Central memory CD8-positive, alpha-beta T cell (primary cell): ENCODE results near the gene GRAMD1B.

Experiments used
- ATAC-seq: fragments of 150-1000 bp; cut with Tn5 transposase; replicated peaks from 2 replicates; pipeline ENCODE4 v1.10.0; 2022; ENCODE audit warnings: mild to moderate bottlenecking, moderate FRiP score, moderate number of reproducible peaks; ENCODE audit not compliant: poor library complexity, severe bottlenecking; ENCODE audit errors: extremely low read depth
- DNase-seq, 2 donors: peaks; one replicate each; pipeline ENCODE4 v3.0.0; 2021; ENCODE audit warnings: low spot score in 2 of 2
- H3K27ac Mint-ChIP-seq: one replicate; pipeline ENCODE4 v1.8.0; 2022; ENCODE audit warnings: low read depth, mild to moderate bottlenecking, moderate library complexity, mixed read lengths
- H3K27me3 Mint-ChIP-seq: one replicate; pipeline ENCODE4 v1.8.0; 2022; ENCODE audit warnings: mixed read lengths
- H3K36me3 Mint-ChIP-seq: one replicate; pipeline ENCODE4 v1.8.0; 2022; ENCODE audit warnings: mild to moderate bottlenecking, moderate library complexity, mixed read lengths; ENCODE audit not compliant: insufficient read depth
- H3K4me1 Mint-ChIP-seq: one replicate; pipeline ENCODE4 v1.8.0; 2022; ENCODE audit warnings: mixed read lengths
- H3K4me3 Mint-ChIP-seq: one replicate; pipeline ENCODE4 v1.8.0; 2022; ENCODE audit warnings: mild to moderate bottlenecking, moderate library complexity, mixed read lengths
- H3K9me3 Mint-ChIP-seq: one replicate; pipeline ENCODE4 v1.8.0; 2022; ENCODE audit warnings: mixed read lengths

Gene GRAMD1B

GRCh38 chr11:123429913-123430720 is at the start of gene GRAMD1B:
Gene GRAMD1B (plus strand): TSS chr11:123430269. CDS start chr11:123430793, 524 bp downstream.
- H3K4me3 Mint-ChIP-seq, result peak within 1 kb of the TSS; percentile 81
- peaks cover 26% of the 10 kb centered on the region for H3K4me1 Mint-ChIP-seq
- ATAC-seq (peak; percentile 78), DNase-seq (peak; percentile 51 to 65)
- H3K27me3 Mint-ChIP-seq, result peaks cover 18% of the 10 kb centered on the region
- no peaks in the 10 kb centered on the region for H3K9me3 Mint-ChIP-seq
- peak within 1 kb of the TSS; percentile 91 for H3K27ac Mint-ChIP-seq
- H3K36me3 Mint-ChIP-seq, result peaks cover 6% of the 10 kb centered on the region

- ATAC-seq, result no peak
- Mint-ChIP-seq H3K27me3 (no peaks in the 10 kb centered on the region), H3K4me3 (no peak overlapping the region), H3K9me3 (no peaks in the 10 kb centered on the region), H3K27ac (peak overlapping the region; percentile 50), H3K36me3 (no peaks in the 10 kb centered on the region), H3K4me1 (peaks cover 7% of the 10 kb centered on the region)
- no peak for DNase-seq
These were observed 48.9 kb upstream of the GRAMD1B start for GRCh38 chr11:123381149-123381548.

DNA sequence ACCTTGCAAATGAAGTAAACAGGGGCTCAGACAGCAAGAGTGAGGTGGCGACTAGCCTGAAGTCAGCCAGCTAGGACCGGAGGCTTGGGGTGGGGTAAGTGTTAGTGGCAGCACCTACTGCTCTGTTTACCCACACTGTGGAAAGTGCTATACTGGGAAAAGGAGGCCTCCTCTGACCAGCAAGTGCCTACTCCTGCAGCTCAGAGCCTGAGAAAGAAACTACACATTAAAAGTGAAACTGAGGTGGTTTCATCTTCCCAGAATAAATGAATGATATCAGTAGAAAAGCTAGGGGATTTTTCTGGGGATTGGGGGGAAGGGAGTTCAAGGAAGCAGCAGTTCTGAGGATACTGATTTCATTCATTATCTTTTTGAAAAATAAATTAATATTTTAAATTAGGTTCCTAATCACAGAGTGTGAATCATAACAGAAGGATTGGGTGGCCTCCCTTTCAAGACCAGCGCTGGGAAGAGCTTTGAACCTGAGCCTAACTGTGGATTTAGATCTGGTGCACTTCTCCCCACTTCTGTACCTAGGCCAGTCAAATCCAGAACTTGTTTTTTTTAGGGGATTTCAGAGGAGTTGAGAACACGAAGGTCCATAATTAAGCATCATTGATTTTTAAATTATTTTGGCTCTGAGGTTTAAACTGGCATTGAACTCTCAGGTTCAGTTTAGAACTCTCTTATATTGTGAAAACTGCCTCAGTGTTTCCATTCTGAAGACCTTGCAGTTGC is 48.1 kb upstream of the GRAMD1B start:
- DNase-seq (no peak), ATAC-seq (peak; percentile 43)
- Mint-ChIP-seq H3K36me3 (no peaks in the 10 kb centered on the region), H3K27me3 (no peaks in the 10 kb centered on the region), H3K4me3 (no peak overlapping the region), H3K27ac (peak overlapping the region; percentile 19), H3K9me3 (no peaks in the 10 kb centered on the region), H3K4me1 (peaks cover 7% of the 10 kb centered on the region)

DNA sequence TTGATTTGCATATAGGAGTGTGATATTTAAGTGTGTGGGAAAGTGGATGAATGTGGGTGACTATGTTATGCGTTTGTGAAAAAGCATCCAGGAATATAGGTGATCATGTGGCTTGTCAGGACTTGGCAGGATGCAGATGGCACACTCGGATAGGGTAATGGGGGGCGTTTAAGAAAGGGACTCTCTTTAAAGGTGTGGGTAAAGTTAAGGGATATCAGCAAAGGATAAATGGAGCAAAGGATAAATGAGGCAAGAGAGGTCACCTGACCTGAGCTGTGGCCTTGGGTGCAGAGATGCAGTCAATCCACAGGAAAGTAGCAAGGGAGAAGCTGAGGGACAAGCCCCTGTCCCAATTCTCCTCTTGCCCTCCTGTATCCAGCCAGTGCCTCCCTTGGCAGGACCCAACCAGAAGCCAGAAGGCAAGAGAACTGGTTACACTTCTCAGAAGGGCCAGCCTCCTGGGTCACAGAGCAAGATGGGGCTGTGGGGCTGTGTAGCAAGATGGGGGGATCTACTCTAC is 47.5 kb upstream of the GRAMD1B start:
- no peak for ATAC-seq

DNA sequence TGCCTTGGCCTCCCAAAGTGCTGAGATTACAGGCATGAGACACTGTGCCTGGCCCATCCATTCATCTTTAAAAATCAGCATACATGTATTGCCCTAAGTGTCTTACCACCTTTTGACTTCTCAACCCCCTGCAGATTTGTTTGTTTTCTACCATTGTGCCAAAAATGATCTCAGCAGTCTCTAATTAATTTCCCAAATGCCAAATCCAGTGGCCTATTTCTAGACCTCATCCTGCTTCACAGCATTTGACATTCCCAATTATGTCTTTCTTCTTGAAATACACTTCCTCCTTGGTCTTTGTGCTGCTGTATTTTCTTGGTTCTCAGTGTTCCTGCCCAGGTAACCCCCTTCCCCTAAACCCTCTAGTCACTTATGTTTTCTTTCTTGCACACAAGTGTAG is 46.0 kb upstream of the GRAMD1B start:
- H3K36me3 Mint-ChIP-seq, result no peaks in the 10 kb centered on the region
- H3K4me1 Mint-ChIP-seq, result peaks cover 7% of the 10 kb centered on the region
- no peak for DNase-seq
- ATAC-seq, result no peak
- no peak overlapping the region for H3K27ac Mint-ChIP-seq
- H3K9me3 Mint-ChIP-seq, result no peaks in the 10 kb centered on the region
- H3K27me3 Mint-ChIP-seq, result no peaks in the 10 kb centered on the region
- no peak overlapping the region for H3K4me3 Mint-ChIP-seq

More for the DNA sequence above, 47.5 kb upstream of the GRAMD1B start:
- Mint-ChIP-seq H3K4me3 (no peak overlapping the region), H3K4me1 (peaks cover 7% of the 10 kb centered on the region), H3K27ac (no peak overlapping the region), H3K9me3 (no peaks in the 10 kb centered on the region), H3K27me3 (no peaks in the 10 kb centered on the region), H3K36me3 (no peaks in the 10 kb centered on the region)
- DNase-seq, result no peak

DNA sequence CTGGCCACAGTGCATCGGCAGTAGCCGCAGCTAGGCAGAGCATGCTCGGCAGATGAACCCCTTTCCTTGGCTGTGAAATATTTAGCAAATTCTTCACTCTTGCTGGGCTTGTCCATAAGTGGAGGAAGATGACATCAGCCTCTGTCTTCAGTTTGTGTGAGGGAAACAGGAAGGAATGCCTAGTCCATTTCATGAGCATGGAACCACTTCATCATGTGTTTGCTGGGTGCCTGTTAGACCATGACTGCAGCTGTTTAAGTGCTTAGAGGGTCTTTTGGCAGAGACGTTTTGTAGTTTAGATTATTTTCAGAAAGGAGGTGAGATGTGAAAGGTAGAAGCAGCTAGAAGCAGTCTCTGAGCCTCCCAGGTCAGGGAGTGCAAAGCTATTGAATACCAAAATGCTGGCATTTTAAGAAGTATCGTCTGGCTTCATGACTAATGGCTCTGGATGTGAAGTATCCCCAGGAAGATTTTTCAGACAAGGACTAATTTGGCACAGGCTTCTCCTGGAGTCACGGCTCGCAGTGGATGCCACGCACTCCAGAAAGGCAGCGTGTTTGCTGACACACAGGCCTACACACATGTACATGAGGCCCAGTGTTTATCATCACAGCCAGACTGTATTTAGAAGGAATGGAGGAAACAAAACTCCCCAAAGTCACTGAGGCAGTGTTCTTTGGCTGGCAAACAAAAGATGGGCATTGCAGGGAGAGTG is 43.1 kb upstream of the GRAMD1B start:
- no peak overlapping the region for H3K27ac Mint-ChIP-seq
- H3K27me3 Mint-ChIP-seq, result no peaks in the 10 kb centered on the region
- ATAC-seq (no peak), DNase-seq (no peak)
- H3K4me3 Mint-ChIP-seq, result no peak overlapping the region
- no peaks in the 10 kb centered on the region for H3K9me3 Mint-ChIP-seq
- H3K36me3 Mint-ChIP-seq, result no peaks in the 10 kb centered on the region
- H3K4me1 Mint-ChIP-seq, result peaks cover 7% of the 10 kb centered on the region

GRCh38 chr11:123388640-123389039 is 41.4 kb upstream of the GRAMD1B start:
- H3K27me3 Mint-ChIP-seq, result no peaks in the 10 kb centered on the region
- H3K27ac Mint-ChIP-seq, result no peak overlapping the region
- H3K9me3 Mint-ChIP-seq, result no peaks in the 10 kb centered on the region
- DNase-seq, result no peak
- H3K36me3 Mint-ChIP-seq, result no peaks in the 10 kb centered on the region
- no peak for ATAC-seq
- no peak overlapping the region for H3K4me3 Mint-ChIP-seq
- H3K4me1 Mint-ChIP-seq, result no peaks in the 10 kb centered on the region

GRCh38 chr11:123390146-123390545 is 39.9 kb upstream of the GRAMD1B start:
- no peaks in the 10 kb centered on the region for H3K36me3 Mint-ChIP-seq
- H3K9me3 Mint-ChIP-seq, result no peaks in the 10 kb centered on the region
- no peaks in the 10 kb centered on the region for H3K27me3 Mint-ChIP-seq

DNA sequence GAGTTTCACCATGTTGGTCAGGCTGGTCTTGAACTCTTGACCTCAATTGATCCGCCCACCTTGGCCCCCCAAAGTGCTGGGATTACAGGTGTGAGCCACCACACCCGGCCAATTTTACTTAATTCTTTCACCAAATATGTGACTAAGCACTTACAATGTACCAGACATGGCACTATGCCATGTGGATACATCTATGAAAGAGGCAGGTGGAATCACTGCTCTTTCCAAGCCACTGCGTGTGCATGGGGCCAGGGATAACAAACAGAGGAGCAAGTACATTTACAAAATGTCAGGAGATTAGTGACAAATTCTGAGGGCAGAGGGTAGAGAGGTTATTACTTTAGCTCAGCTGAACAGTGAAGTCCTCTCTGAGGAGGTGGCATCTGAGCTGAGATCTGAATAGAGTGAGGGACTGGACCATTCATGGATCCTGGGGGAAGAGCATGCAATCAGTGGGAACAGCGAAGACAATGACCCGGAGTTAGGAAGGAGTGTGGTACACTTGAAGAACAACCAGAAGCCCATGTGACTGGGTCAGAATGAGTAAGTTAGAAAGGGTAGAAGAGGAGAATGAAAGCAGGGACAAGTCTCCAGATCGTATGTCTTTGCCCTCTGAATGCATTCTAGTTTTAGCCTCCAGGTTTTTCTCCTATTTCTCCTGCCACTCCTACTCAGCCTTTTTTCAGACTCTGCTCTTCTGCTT is 38.3 kb upstream of the GRAMD1B start:
- DNase-seq, result no peak
- Mint-ChIP-seq H3K4me3 (no peak overlapping the region), H3K27me3 (no peaks in the 10 kb centered on the region), H3K36me3 (no peaks in the 10 kb centered on the region), H3K4me1 (no peaks in the 10 kb centered on the region), H3K27ac (no peak overlapping the region), H3K9me3 (no peaks in the 10 kb centered on the region)
- ATAC-seq, result no peak

More at GRCh38 chr11:123390146-123390545, 39.9 kb upstream of the GRAMD1B start:
- ATAC-seq (no peak), DNase-seq (no peak)
- Mint-ChIP-seq H3K4me3 (no peak overlapping the region), H3K4me1 (no peaks in the 10 kb centered on the region), H3K27ac (no peak overlapping the region)

- H3K4me1 Mint-ChIP-seq, result no peaks in the 10 kb centered on the region
- H3K4me3 Mint-ChIP-seq, result no peak overlapping the region
- ATAC-seq, result no peak
- H3K36me3 Mint-ChIP-seq, result no peaks in the 10 kb centered on the region
- DNase-seq, result no peak
- H3K27ac Mint-ChIP-seq, result no peak overlapping the region
- no peaks in the 10 kb centered on the region for H3K9me3 Mint-ChIP-seq
- H3K27me3 Mint-ChIP-seq, result no peaks in the 10 kb centered on the region
These were observed 37.6 kb upstream of the GRAMD1B start for GRCh38 chr11:123392431-123392830.

DNA sequence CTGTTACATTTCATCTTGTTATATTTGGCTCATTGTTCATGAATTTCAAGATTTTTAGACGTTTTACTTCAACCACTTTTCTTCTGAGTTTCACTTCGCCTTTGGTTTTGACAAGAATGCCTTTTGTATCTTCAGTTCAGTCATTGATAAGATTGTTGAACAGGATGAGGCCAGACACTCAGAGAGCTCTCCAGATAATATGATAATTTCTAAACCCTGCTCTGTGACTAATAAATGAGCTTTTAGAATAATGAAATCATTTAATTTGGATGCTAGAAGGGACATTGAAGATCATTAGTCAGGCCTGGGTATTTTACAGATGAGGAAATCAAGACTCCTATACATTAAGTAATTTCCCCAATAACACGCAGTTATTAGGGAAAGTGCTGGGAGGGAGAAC is 37.2 kb upstream of the GRAMD1B start:
- H3K4me1 Mint-ChIP-seq, result no peaks in the 10 kb centered on the region
- no peaks in the 10 kb centered on the region for H3K9me3 Mint-ChIP-seq
- ATAC-seq, result no peak
- no peak overlapping the region for H3K4me3 Mint-ChIP-seq
- H3K27ac Mint-ChIP-seq, result no peak overlapping the region
- no peaks in the 10 kb centered on the region for H3K36me3 Mint-ChIP-seq
- DNase-seq, result no peak
- H3K27me3 Mint-ChIP-seq, result no peaks in the 10 kb centered on the region

DNA sequence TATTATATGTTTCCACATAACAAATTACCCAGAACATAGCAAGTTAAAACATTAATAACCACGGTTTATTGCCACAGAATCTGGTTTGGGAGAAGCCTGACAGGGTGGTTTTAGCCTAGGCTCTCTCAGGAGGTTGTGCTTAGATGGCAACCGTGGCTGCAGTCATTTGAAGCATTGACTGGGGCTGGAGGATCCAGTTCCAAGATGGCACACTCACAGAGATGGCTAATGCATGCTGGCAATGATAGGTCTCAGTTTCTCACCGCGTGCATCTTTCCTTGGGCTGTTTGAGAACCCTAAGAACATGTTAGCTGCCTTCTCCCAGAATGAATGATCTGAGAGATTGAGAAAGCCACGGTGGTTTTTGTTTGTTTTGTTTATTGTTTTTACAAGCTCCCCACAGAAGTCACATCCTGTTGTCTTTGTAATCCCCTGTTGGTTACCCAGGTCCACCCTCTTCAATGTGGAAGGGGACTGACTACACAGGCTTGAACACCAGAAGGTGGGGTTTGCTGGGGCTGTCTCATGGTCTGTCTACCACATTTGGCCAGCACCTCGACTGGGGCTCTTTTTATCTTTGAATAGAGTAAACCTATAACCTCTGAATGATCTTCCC is 36.6 kb upstream of the GRAMD1B start:
- DNase-seq (no peak), ATAC-seq (no peak)
- Mint-ChIP-seq H3K27ac (no peak overlapping the region), H3K27me3 (no peaks in the 10 kb centered on the region), H3K4me1 (no peaks in the 10 kb centered on the region), H3K9me3 (no peaks in the 10 kb centered on the region), H3K36me3 (no peaks in the 10 kb centered on the region), H3K4me3 (no peak overlapping the region)
